Right cardiac atrium (tissue), 5 donors: Measurements from ENCODE around the gene RPS18. TPM values are rescaled to one million over a fixed set of nuclear protein-coding genes. Genes with fewer than 3 reads are reported as not detected.
A peak's percentile ranks its signal among the peaks of the same experiment; 100 is the strongest.

Experiments
- ATAC-seq, 2 donors: fragments of 200-7000 bp; cut with Tn5 transposase; one replicate each; pipeline versions ENCODE4 v1.8.0 to v1.9.1; 2020; ENCODE audit warnings: moderate library complexity in 2 of 2, mild to moderate bottlenecking in 1 of 2
- DNase-seq, 3 donors: peaks; one replicate each; pipeline ENCODE4 v3.0.0-alpha.2; 2020
- H3K27ac ChIP-seq: one replicate; pipeline ENCODE4 v1.5.1; 2013; ENCODE audit warnings: mild to moderate bottlenecking, low read length, control low read depth, moderate library complexity
- H3K27me3 ChIP-seq: one replicate; pipeline ENCODE4 v1.6.1; 2013; ENCODE audit not compliant: control insufficient read depth, insufficient read depth
- H3K4me1 ChIP-seq: one replicate; pipeline ENCODE4 v1.6.1; 2013; ENCODE audit warnings: low read length; ENCODE audit not compliant: control insufficient read depth, insufficient read depth
- H3K4me3 ChIP-seq: one replicate; pipeline ENCODE4 v1.5.1; 2013; ENCODE audit warnings: low read length, control low read depth
- H3K9me3 ChIP-seq: one replicate; pipeline ENCODE4 v1.6.1; 2013; ENCODE audit warnings: low read length; ENCODE audit not compliant: control insufficient read depth
- WGBS: extraction: QIAGEN DNeasy Blood & Tissue Kit; methylation state at CpG from one replicate; pipeline ENCODE4 v1.1.7; 2013; 5-methylcytosine and 5-hydroxymethylcytosine counted together
- intact Hi-C, 4 donors: fragments of 100-400 bp; cut with DNase I; formaldehyde crosslinking; loops; one replicate each; pipeline versions ENCODE4 v1.11.0 to v1.14.0; 2022 to 2023
- polyA plus RNA-seq: library from polyadenylated mRNA; stranded (reverse); fragments of 200-250 nt; gene quantifications from one replicate; pipeline ENCODE4 v1.2.3, GENCODE V29; 2013
- total RNA-seq, 4 donors: library from RNA; stranded (reverse); fragmentation: NEBNext Ultra II Directional; extraction: Animal tissue kit (Norgen Biotek cat#: 25700); gene quantifications; one replicate each; pipeline ENCODE4 v1.2.1, GENCODE V29; 2021
- donor health status: healthy with polysubstance abuse.
- donor health status: DM: no; HTN: yes; CAD: no.
- donor health status: DM: no; HTN: no; CAD: no.
- donor health status: DM: no; HTN: yes; CAD: no; lungs with severe emphysema.
- donor health status: DM: yes; HTN: yes; CAD: no.

The RPS18 gene
- total and polyA plus RNA-seq, 5 donors = 1,042 to 1,903 (median 1,207) TPM

GRCh38 chr6:33304216-33304615 lies 32.3 kb downstream of the RPS18 start:
- 87% methylated on average over 16 of the region's 16 CpGs for WGBS
- DNase-seq = peak in 1 of 3 donors; percentile 59
- no peaks in the 10 kb centered on the region for H3K9me3 ChIP-seq
- H3K4me3 ChIP-seq = no peak overlapping the region
- no peak overlapping the region for H3K27ac ChIP-seq
- no peaks in the 10 kb centered on the region for H3K27me3 ChIP-seq
- intact Hi-C loops = no loop called here
- ATAC-seq = no peak
- no peaks in the 10 kb centered on the region for H3K4me1 ChIP-seq

- no peaks in the 10 kb centered on the region for H3K4me1 ChIP-seq
- H3K4me3 ChIP-seq = no peak overlapping the region
- intact Hi-C loops = no loop called here
- DNase-seq (no peak), ATAC-seq (no peak)
- no peaks in the 10 kb centered on the region for H3K27me3 ChIP-seq
- no peaks in the 10 kb centered on the region for H3K9me3 ChIP-seq
- WGBS = 81% methylated on average over 8 of the region's 8 CpGs
- H3K27ac ChIP-seq = no peak overlapping the region
These were observed 33.2 kb downstream of the RPS18 start for GRCh38 chr6:33305052-33305451.

- Histone ChIP-seq H3K4me3 (no peak overlapping the region), H3K27me3 (no peaks in the 10 kb centered on the region), H3K27ac (no peak overlapping the region), H3K4me1 (no peaks in the 10 kb centered on the region), H3K9me3 (no peaks in the 10 kb centered on the region)
- intact Hi-C loops = no loop called here
- WGBS = 84% methylated on average over 4 of the region's 4 CpGs
- no peak for DNase-seq
- ATAC-seq = no peak
These were observed 34.5 kb downstream of the RPS18 start for GRCh38 chr6:33306356-33306755.

GRCh38 chr6:33312361-33313104 lies 40.7 kb downstream of the RPS18 start:
- Histone ChIP-seq H3K4me3 (peak overlapping the region; percentile 84), H3K9me3 (no peaks in the 10 kb centered on the region), H3K27me3 (no peaks in the 10 kb centered on the region), H3K4me1 (peaks cover 12% of the 10 kb centered on the region), H3K27ac (no peak overlapping the region)
- intact Hi-C loops = no loop called here
- WGBS = 7% methylated on average over 29 of the region's 29 CpGs
- peak; percentile 5 to 7 for ATAC-seq
- peak; percentile 62 to 80 (median 74) for DNase-seq

GRCh38 chr6:33313105-33313708 lies 41.3 kb downstream of the RPS18 start:
- Histone ChIP-seq H3K27ac (peak overlapping the region; percentile 96), H3K4me1 (peaks cover 12% of the 10 kb centered on the region), H3K4me3 (peak overlapping the region; percentile 84), H3K9me3 (no peaks in the 10 kb centered on the region), H3K27me3 (no peaks in the 10 kb centered on the region)
- WGBS = under 1% methylated on average over 33 of the region's 33 CpGs
- intact Hi-C loops = no loop called here
- DNase-seq = peak; percentile 54 to 83 (median 82)
- peak; percentile 1 to 2 for ATAC-seq

GRCh38 chr6:33313709-33314514 lies 42.0 kb downstream of the RPS18 start, which contains the start of gene TAPBP:
TAPBP (minus strand) TSS chr6:33314078; CDS start chr6:33314041, 37 bp downstream.
- peak; percentile 59 to 81 (median 81) for DNase-seq
- under 1% methylated on average over 47 of the region's 47 CpGs for WGBS
- intact Hi-C loops = loop anchor here in 1 of 4 donors (2.0 kb wide), 1 partner anchor 15 kb away; the partner anchor contains the start of gene RGL2
- peaks cover 12% of the 10 kb centered on the region for H3K4me1 ChIP-seq
- no peaks in the 10 kb centered on the region for H3K27me3 ChIP-seq
- H3K4me3 ChIP-seq = peak within 1 kb of the TSS; percentile 84
- ATAC-seq = peak; percentile 8 to 21
- no peaks in the 10 kb centered on the region for H3K9me3 ChIP-seq
- peak within 1 kb of the TSS; percentile 96 for H3K27ac ChIP-seq

GRCh38 chr6:33314515-33314942 lies 42.7 kb downstream of the RPS18 start:
- peak overlapping the region; percentile 84 for H3K4me3 ChIP-seq
- peak overlapping the region; percentile 96 for H3K27ac ChIP-seq
- H3K27me3 ChIP-seq = no peaks in the 10 kb centered on the region
- ATAC-seq (peak; percentile 39 to 66), DNase-seq (peak; percentile 73 to 82 (median 79))
- WGBS = 1% methylated on average over 10 of the region's 10 CpGs
- no peaks in the 10 kb centered on the region for H3K9me3 ChIP-seq
- intact Hi-C loops = loop anchor here in 1 of 4 donors (2.0 kb wide), 1 partner anchor 16 kb away; the partner anchor contains the start of gene RGL2
- peaks cover 12% of the 10 kb centered on the region for H3K4me1 ChIP-seq

- H3K4me3 ChIP-seq = peak overlapping the region; percentile 84
- intact Hi-C loops = loop anchor here in 1 of 4 donors (2.0 kb wide), 1 partner anchor 16 kb away; the partner anchor contains the start of gene RGL2
- no peaks in the 10 kb centered on the region for H3K27me3 ChIP-seq
- H3K9me3 ChIP-seq = no peaks in the 10 kb centered on the region
- peak overlapping the region; percentile 96 for H3K27ac ChIP-seq
- WGBS = 35% methylated on average over 47 of the region's 47 CpGs
- ATAC-seq = peak; percentile 1 to 8
- H3K4me1 ChIP-seq = peaks cover 16% of the 10 kb centered on the region
- peak; percentile 71 to 83 (median 82) for DNase-seq
These were observed 43.3 kb downstream of the RPS18 start for GRCh38 chr6:33314943-33315792.

- DNase-seq (peak in 1 of 3 donors; percentile 57), ATAC-seq (no peak)
- 89% methylated on average over 17 of the region's 17 CpGs for WGBS
- H3K4me3 ChIP-seq = no peak overlapping the region
- H3K4me1 ChIP-seq = peaks cover 17% of the 10 kb centered on the region
- peak overlapping the region; percentile 12 for H3K27ac ChIP-seq
- H3K27me3 ChIP-seq = no peaks in the 10 kb centered on the region
- H3K9me3 ChIP-seq = no peaks in the 10 kb centered on the region
- intact Hi-C loops = loop anchor here in 1 of 4 donors (2.0 kb wide), 1 partner anchor 17 kb away; the partner anchor contains the start of gene RGL2
These were observed 44.1 kb downstream of the RPS18 start for GRCh38 chr6:33315793-33316602.
